Measurements from ENCODE around the gene XPR1.

The XPR1 gene

GRCh38 chr1:180594723-180595122, 37.1 kb upstream of the XPR1 start:
- FAIRE-seq: no peak
- TF ChIP-seq CTCF (IDR thresholded peaks at IDR 0.05; ENCODE audit: insufficient read depth, missing control alignments): no peak

GRCh38 chr1:180595966-180596365, 35.9 kb upstream of the XPR1 start:
- no peak for FAIRE-seq
- DNase-seq (ENCODE audit: insufficient read length, low spot score): no peak
- TF ChIP-seq CTCF (IDR thresholded peaks at IDR 0.05; ENCODE audit: insufficient read depth, missing control alignments): no peak

More at GRCh38 chr1:180594723-180595122, 37.1 kb upstream of the XPR1 start:
- DNase-seq (ENCODE audit: insufficient read length, low spot score): peak; percentile 31

- TF ChIP-seq CTCF (IDR thresholded peaks at IDR 0.05; ENCODE audit: insufficient read depth, missing control alignments): no peak
- FAIRE-seq: no peak
- DNase-seq (ENCODE audit: insufficient read length, low spot score): no peak
These were observed 34.3 kb upstream of the XPR1 start for GRCh38 chr1:180597520-180597919.

GRCh38 chr1:180598333-180598974, 33.4 kb upstream of the XPR1 start:
- no peak for TF ChIP-seq CTCF (IDR thresholded peaks at IDR 0.05; ENCODE audit: insufficient read depth, missing control alignments)
- DNase-seq (ENCODE audit: insufficient read length, low spot score) (peak; percentile 28), FAIRE-seq (peak; percentile 76)

GRCh38 chr1:180600343-180600742, 31.5 kb upstream of the XPR1 start:
- TF ChIP-seq CTCF (IDR thresholded peaks at IDR 0.05; ENCODE audit: insufficient read depth, missing control alignments): no peak
- DNase-seq (ENCODE audit: insufficient read length, low spot score) (no peak), FAIRE-seq (peak; percentile 48)

GRCh38 chr1:180601512-180601911, 30.3 kb upstream of the XPR1 start:
- no peak for TF ChIP-seq CTCF (IDR thresholded peaks at IDR 0.05; ENCODE audit: insufficient read depth, missing control alignments)
- FAIRE-seq (no peak), DNase-seq (ENCODE audit: insufficient read length, low spot score) (no peak)

GRCh38 chr1:180603223-180603849, 28.5 kb upstream of the XPR1 start:
- FAIRE-seq (no peak), DNase-seq (ENCODE audit: insufficient read length, low spot score) (no peak)
- no peak for TF ChIP-seq CTCF (IDR thresholded peaks at IDR 0.05; ENCODE audit: insufficient read depth, missing control alignments)

All from D721Med (cell line).